GM18507 (cell line): ENCODE measurements around the gene CIDEA.
"Not testable (repeated sequence)": the region's sequence is repeated elsewhere in the genome, so short reads cannot be mapped to it uniquely, and the experiment has no call there.

Source experiments
- DNase-seq: peaks from one replicate; pipeline ENCODE4 v3.0.0; 2011; ENCODE audit warnings: low read depth; ENCODE audit not compliant: insufficient read length; ENCODE audit errors: extremely low spot score
- FAIRE-seq: peaks from 2 replicates; lab custom pipeline; 2011; peaks lifted over from hg19 to GRCh38; lab: Jason Lieb, UNC

Gene CIDEA

DNA sequence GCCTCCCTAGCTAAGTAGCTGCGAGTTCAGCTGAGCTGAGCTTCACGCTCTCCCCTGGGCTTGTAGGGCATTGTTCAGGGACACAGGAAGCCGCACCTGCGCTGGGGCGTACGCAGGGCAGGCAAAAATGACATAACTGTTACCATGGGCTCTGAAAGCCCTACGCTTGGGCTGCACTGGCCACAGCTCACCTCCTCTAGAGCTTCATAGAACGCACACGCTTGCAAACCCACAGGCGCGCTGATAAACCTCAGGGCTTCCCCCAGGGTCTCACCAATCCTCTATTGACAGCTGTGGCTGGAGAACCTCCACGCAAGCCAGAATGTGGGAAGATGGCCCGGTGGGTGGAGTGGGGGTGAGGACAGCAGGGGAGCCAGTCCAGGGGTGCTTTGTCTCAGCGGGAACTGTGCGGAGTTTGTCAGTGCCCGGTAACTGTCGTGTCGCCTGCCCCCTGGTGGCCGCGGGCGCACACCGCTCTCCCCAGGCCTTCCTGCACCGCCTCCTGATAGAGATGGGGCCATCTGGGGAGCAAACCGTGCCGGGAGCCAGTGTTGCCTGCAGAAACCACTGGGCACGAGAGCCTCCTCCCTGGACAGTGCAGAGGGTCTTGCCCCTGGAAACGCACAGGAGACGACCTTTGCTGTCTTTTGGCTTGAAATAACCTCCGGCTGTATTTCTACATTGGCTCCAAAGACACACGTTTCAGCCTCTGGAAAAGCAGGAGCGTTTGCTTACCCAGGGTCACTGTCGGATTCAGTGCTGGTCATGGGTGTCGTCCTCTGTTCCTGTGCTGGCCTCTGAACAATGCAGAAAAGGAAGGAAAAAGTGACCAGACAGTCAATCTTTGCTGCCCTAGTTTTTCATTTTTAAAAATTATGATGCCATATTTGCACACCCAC is 17.0 kb upstream of the CIDEA start:
- peak; percentile 71 for DNase-seq
- peak; percentile 84 for FAIRE-seq

DNA sequence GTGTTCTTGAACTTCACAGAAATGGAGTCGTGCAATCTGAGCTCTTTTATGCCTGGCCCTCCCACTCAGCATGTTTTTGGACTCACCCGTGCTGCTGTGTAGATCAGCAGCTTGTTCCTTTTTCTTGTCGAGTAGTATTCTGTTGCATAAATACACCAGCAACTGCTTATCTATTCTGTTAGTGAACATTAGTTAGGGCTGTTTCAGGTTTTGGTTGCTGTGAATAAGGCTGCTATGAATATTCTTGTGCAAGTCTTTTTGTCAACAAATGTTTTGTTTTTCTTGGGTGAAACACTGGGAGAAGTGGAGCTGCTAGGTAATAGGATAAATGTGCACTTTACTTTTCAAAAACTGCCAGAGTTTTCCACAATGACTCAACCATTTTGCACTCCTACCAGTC is 15.3 kb upstream of the CIDEA start:
- DNase-seq (no peak), FAIRE-seq (no peak)

- FAIRE-seq (no peak), DNase-seq (no peak)
These were observed 14.7 kb upstream of the CIDEA start for GRCh38 chr18:12239431-12239830.

GRCh38 chr18:12242658-12243260 is 11.4 kb upstream of the CIDEA start:
- FAIRE-seq (no peak), DNase-seq (no peak)

- not testable (repeated sequence) for FAIRE-seq
These were observed 10.9 kb upstream of the CIDEA start for GRCh38 chr18:12243272-12243671.

DNA sequence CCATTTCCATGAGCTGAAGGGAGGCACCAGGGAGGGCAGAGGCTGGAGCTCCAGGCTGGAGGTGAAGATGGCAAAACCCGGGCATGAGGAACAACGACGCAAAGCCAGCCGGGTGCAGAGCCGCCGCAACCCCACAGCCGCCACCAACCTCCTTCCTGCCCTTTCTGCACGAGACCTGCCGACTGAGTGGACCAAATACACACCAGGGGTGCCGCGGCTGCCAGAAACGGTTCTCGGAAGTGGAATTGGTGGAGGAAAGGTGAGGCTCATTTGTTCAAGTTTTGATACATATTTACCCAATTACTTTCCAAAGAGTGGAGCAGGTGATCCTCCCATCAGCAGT is 8.4 kb upstream of the CIDEA start:
- FAIRE-seq = no peak
- no peak for DNase-seq

More at GRCh38 chr18:12243272-12243671, 10.9 kb upstream of the CIDEA start:
- not testable (repeated sequence) for DNase-seq

GRCh38 chr18:12246849-12247808 is 7.0 kb upstream of the CIDEA start:
- FAIRE-seq (no peak), DNase-seq (no peak)

DNA sequence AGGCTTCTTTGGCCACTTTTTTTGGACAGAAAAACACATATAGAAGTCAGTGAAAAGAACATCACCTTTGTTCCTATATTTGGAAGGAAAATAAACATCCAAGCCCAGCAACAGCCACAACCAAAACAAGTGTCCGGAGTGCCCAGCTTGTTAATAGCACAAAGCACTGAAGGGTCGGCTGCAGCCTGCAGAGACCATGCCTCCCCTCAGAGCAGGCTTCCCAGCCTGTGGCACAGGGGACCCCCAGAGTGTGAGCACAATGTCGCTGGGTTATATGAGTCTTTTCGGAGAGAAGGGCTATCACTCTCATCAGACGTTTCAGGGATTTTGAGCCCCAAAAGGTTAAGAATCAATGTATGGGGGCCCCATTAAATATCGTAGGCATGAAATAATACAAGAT is 6.2 kb upstream of the CIDEA start:
- no peak for DNase-seq
- no peak for FAIRE-seq

DNA sequence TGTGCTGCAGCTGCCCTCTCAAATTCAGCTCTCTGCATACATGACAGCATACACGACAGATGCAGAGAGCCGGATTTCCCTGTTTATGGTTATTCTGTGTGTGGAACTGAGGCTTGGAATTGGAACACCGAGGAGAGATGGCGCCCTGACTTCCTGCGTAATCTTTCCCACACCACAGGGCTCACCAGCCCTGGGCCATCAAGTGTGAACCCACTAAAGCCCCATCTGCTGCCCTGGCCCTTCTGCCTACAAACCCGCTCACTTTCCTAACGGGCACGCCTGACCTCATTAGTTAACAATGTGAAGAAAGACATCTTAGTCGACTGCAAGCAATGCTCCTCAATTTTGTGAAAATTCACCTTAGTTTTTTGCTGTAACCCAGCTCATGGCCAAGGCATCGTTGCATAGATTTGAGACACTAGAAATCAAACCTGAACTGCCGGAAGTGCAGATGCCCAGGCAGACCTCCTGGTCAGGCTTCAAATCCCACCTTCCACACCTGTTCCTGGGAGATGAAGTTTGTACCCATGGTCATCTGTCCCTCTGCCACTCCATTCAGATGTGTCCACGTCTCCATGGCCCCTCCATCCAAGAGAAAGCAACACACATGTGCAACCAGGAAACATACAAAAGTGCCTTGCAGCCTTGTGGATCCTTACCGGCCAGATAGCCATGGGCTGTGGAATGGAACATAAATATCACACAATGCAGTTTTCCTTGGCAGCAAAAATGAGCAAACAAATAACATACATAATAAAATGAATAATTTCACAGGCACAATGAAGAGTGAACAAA is 5.0 kb upstream of the CIDEA start:
- FAIRE-seq (no peak), DNase-seq (no peak)

DNA sequence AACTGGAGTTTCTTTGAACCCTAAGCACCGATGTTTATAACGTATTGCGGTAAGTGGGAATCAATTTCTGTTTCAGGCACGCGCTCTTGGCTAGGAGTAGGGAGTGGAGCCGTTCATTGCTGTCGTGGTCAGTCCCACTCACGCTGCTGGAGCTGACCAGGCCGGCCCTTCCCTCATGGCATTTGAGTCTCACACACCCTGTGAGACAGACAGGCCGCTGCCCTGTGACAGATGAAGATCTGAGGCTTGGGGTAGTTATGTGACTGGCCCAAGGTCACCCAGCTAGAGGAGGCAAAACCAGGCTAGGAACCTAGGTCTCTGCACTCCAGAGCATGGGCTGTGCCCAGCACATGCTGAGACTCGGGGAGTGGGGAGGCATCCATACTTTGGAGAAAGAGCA is 2.9 kb upstream of the CIDEA start:
- FAIRE-seq (no peak), DNase-seq (no peak)

DNA sequence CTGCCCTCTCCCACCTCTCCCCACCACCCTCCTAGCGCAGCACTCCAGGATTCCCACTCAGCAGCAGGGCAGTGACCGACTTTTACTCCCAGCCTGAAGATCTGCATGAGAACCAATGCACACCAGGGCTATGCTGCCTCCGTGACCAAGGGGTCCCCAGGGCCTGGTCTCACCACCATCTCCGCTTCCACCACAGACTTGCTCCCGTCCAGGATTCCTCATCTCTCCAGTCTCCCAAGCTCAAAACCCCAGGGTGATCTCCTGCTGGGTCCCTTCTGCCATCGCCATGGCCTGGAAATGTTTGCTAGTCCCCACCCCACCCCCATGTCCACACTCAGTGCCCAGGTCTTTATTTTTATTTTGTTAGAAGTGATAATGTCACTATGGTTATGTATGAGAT is 2.1 kb upstream of the CIDEA start:
- FAIRE-seq = no peak
- no peak for DNase-seq

DNA sequence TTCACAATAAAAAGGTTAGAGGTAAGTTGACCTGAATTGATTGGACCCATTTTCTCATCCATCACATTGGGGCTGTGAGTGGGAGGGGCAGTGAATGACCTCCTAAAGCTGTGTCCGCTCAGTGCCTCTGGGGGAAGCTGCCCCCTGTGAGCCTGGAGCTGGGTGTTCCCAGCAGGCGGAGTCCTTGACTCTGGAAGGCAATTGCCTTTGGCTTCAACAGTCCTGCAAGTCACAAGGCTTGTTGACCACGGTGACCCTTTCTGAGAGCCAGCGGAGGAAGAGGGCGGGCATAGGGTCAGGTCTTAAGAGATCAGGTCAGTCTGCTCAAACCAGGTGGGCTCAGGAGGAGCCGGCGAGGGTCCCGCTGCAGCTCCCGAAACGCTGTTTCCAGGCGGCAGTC is 1.1 kb upstream of the CIDEA start:
- no peak for DNase-seq
- no peak for FAIRE-seq

DNA sequence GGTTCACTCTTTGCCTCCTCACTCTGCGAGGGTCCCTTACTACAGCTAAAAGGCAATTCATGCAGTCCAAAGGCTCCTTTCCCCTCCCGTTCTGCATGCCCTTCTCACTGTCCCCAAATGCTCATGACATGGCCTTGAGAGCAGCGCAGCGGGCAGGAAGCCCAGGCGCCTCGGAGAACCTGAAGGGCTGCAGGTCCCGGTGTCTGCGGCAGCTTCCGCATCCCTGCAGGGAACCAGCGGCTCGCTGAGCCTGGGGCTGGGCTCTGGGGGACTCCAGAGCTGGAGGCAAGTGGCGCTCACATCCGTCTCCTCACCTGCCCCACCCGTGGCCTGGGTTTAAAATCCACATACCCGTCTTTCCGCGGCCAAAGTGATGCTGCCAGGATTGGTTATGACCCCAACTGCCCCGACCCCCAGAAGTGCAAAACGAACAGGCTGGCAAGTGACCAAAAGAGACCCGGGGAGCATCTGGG is 462 bp upstream of the CIDEA start:
- FAIRE-seq = no peak
- DNase-seq = no peak

GRCh38 chr18:12254820-12255511 is 805 bp downstream of the CIDEA start:
- no peak for FAIRE-seq
- no peak for DNase-seq

GRCh38 chr18:12255626-12256026 is 1.5 kb downstream of the CIDEA start:
- no peak for FAIRE-seq

GRCh38 chr18:12256951-12257350 is 2.8 kb downstream of the CIDEA start:
- DNase-seq (no peak), FAIRE-seq (no peak)

More at GRCh38 chr18:12255626-12256026, 1.5 kb downstream of the CIDEA start:
- DNase-seq = no peak

DNA sequence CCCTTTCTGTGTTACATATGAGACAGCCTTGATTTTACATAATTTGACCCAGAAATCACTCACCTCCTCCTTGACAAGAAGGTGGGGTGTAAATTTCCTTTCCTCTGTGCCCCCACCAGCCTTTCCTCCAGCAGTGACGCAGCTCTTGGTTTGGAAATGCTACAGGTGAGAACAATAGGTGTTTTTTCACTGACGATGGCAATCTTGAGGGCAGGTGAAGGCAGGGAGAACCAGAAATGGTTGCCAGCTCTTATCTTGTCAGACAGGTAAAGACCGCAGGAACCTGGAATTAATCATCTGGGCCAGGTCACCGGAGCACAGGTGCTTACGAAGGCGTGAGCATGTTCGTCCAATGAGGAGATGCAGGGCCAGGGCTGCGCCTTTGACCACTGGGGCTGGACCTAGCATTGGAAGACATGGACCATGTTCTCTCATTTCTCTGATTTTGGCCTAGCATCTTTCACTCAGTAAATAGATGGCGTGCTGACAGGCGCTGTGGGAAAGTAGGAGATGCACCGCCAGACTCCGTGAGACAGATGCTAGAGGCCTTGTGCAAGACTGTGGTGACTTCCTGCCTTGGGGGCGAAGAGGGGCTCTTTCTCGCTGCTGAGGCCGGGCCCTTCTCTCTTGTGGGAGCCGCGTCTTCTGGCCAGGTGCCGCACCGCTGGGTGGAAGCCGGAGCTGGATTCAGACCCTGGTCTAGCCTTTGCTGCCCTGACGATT is 4.0 kb downstream of the CIDEA start:
- DNase-seq (no peak), FAIRE-seq (no peak)
